ENCODE results near the gene KCNMA1.

The KCNMA1 gene

DNA sequence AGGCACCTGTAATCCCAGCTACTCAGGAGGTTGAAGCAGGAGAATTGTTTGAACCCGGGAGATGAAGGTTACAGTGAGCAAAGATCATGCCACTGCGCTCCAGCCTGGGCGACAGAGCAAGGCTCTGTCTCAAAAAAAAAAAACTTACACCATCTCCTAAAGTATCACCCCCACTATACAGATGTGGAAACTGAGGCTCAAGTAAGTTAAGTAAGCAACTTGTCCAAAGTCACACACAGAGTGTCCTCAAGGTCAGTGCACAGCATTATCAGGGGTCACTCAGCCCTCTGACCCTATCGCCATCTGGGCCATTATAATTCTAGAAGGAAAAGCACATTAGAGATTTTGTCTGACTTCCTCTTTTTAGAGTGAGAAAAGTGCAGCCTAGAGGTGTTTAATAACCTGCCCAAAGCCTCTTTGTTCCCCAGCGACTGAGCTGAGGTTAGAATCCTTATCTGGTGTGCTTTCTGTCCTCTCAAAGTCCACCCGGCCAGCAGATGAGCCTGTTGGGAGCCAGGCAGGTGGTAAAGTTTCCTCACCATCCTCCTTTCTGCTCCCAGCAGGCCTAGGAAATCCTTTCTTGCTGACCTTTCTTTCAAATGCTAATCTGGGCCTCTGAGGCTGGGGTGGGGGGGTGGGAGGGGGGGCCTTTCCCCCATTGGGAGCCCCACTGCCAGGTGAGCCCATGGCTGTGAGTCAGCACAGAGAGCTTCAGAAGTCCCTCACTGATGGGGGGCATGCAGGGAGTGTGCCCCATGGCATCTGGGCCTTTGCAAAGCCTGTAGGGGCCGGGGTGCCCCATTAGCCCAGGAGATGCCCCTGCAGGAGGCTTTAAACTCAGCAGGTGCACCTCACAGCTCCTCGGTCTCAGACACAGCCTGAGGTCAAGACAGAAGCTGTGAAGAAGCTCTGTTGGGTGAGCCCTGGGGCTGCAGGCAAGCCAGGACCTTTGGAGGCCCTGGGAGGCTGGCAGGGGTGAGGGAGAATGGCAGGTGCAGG lies 12.0 kb upstream of the KCNMA1 start:
- no peaks in the 10 kb centered on the region for H3K27me3 ChIP-seq (ENCODE audit: insufficient read depth, low read depth)
- TF ChIP-seq, protein P1, sequence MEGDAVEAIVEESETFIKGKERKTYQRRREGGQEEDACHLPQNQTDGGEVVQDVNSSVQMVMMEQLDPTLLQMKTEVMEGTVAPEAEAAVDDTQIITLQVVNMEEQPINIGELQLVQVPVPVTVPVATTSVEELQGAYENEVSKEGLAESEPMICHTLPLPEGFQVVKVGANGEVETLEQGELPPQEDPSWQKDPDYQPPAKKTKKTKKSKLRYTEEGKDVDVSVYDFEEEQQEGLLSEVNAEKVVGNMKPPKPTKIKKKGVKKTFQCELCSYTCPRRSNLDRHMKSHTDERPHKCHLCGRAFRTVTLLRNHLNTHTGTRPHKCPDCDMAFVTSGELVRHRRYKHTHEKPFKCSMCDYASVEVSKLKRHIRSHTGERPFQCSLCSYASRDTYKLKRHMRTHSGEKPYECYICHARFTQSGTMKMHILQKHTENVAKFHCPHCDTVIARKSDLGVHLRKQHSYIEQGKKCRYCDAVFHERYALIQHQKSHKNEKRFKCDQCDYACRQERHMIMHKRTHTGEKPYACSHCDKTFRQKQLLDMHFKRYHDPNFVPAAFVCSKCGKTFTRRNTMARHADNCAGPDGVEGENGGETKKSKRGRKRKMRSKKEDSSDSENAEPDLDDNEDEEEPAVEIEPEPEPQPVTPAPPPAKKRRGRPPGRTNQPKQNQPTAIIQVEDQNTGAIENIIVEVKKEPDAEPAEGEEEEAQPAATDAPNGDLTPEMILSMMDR (conservative IDR thresholded peaks at IDR 0.05; ENCODE audit: low read depth, low read length) = no peak
- H3K4me1 ChIP-seq (ENCODE audit: low read depth, poor library complexity, severe bottlenecking) = peaks cover 10% of the 10 kb centered on the region
- H4K20me1 ChIP-seq (ENCODE audit: insufficient read depth) = no peaks in the 10 kb centered on the region
- no peak overlapping the region for H3K4me2 ChIP-seq
- H3K4me3 ChIP-seq (IDR thresholded peaks at IDR 0.05; ENCODE audit: insufficient read depth, low read depth, low read length) = no peak overlapping the region
- H2AFZ ChIP-seq (ENCODE audit: low read depth) = no peak overlapping the region
- no peaks in the 10 kb centered on the region for H3K79me2 ChIP-seq (ENCODE audit: insufficient read depth, low read depth)
- H3K36me3 ChIP-seq (ENCODE audit: insufficient read depth) = no peaks in the 10 kb centered on the region
- H3K9ac ChIP-seq = no peak overlapping the region
- no peak overlapping the region for H3K27ac ChIP-seq

DNA sequence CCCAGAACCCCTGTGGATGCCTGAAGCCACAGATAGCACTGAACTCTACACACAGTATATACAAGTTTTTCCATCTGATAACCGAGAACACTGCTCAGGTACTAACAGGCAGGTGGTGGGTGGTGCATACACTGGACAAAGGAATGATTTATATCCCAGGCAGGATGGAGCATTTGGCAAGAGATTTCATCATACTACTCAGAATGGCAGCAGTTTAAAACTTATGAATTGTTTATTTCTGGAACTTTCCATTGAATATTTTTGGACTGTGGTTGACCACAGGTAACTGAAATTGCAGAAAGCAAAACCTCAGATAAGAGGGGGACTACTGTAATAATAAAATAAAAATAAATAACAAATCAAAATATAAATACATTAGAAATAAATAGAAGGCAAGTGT lies 10.9 kb upstream of the KCNMA1 start:
- Histone ChIP-seq H3K4me3 (IDR thresholded peaks at IDR 0.05; ENCODE audit: insufficient read depth, low read depth, low read length) (no peak overlapping the region), H3K9ac (no peak overlapping the region), H3K27me3 (ENCODE audit: insufficient read depth, low read depth) (no peaks in the 10 kb centered on the region), H3K27ac (no peak overlapping the region), H4K20me1 (ENCODE audit: insufficient read depth) (no peaks in the 10 kb centered on the region), H3K36me3 (ENCODE audit: insufficient read depth) (no peaks in the 10 kb centered on the region), H3K4me2 (no peak overlapping the region), H3K4me1 (ENCODE audit: low read depth, poor library complexity, severe bottlenecking) (peaks cover 10% of the 10 kb centered on the region), H3K79me2 (ENCODE audit: insufficient read depth, low read depth) (no peaks in the 10 kb centered on the region), H2AFZ (ENCODE audit: low read depth) (no peak overlapping the region)
- TF ChIP-seq, protein P1 (conservative IDR thresholded peaks at IDR 0.05; ENCODE audit: low read depth, low read length) = no peak

DNA sequence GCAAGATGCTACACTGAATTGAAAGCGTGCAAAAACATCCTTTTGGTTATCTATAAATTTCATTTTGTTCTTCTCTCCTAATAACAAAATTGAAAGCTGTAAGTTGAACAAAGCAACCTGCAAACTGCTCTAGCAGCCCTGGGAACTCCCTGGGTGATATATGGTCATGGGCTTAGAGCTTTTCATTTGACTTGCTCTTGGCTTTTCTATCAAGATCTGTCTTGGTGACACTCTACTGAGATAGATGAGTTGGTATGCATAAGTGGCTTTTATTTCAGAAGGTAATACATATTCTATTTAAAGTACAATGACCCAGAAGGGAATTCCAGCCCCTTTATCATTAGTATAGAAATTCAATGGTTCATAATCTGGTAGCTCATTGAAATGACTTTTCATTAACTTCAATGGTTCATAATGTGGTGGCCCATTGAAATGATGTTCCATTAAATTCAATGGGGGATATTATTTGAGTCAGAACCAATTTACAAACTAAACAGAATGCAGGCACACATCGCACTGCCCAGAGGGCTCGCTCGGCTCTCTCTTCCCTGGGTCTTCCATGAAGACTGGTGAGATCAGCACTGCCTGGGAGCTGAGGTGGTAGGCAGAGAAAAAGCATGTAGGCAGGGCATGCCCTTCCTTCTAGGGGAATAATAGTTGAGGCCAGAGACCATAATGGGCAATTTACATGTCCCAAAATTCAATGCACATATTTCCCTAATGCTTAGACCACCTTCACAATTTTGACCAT lies 10.1 kb upstream of the KCNMA1 start:
- H3K4me2 ChIP-seq = no peak overlapping the region
- H3K9ac ChIP-seq = no peak overlapping the region
- no peak overlapping the region for H3K27ac ChIP-seq
- H3K27me3 ChIP-seq (ENCODE audit: insufficient read depth, low read depth) = no peaks in the 10 kb centered on the region
- no peak overlapping the region for H2AFZ ChIP-seq (ENCODE audit: low read depth)
- H4K20me1 ChIP-seq (ENCODE audit: insufficient read depth) = no peaks in the 10 kb centered on the region
- H3K4me3 ChIP-seq (IDR thresholded peaks at IDR 0.05; ENCODE audit: insufficient read depth, low read depth, low read length) = no peak overlapping the region
- peaks cover 10% of the 10 kb centered on the region for H3K4me1 ChIP-seq (ENCODE audit: low read depth, poor library complexity, severe bottlenecking)
- TF ChIP-seq, protein P1 (conservative IDR thresholded peaks at IDR 0.05; ENCODE audit: low read depth, low read length) = no peak
- H3K36me3 ChIP-seq (ENCODE audit: insufficient read depth) = no peaks in the 10 kb centered on the region
- no peaks in the 10 kb centered on the region for H3K79me2 ChIP-seq (ENCODE audit: insufficient read depth, low read depth)

DNA sequence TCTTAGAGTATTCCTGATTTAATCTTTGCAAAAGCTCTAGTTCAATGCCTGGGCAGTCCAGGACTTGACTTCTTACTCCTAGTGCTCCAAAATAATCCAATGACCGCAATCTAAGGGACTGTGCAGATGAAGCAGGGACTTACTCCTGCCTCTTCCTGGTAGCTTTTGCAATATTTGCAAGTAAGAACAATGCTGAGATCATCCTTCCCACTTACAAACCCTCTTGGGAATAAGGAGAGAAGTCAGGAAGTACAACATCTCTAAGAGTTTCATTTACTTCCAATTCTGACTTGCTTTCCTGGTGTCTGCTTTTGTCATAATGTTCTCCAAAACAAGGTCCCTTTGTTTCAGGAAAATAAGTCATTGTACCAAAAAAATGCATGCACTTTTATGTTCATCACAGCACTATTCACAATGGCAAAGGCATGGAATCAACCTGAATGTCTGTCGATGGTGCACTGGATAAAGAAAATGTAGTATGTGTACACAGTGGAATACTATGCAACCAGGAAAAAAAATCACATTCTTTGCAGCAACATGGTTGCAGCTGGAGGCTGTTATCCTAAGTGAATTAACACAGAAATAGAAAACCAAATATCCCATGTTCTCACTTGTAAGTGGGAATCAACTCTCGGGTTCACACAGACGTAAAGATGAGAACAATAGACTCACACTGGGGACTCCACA lies 7.1 kb upstream of the KCNMA1 start:
- H2AFZ ChIP-seq (ENCODE audit: low read depth) = no peak overlapping the region
- H3K4me3 ChIP-seq (IDR thresholded peaks at IDR 0.05; ENCODE audit: insufficient read depth, low read depth, low read length) = no peak overlapping the region
- H3K27me3 ChIP-seq (ENCODE audit: insufficient read depth, low read depth) = no peaks in the 10 kb centered on the region
- no peak overlapping the region for H3K27ac ChIP-seq
- no peak overlapping the region for H3K4me2 ChIP-seq
- no peaks in the 10 kb centered on the region for H3K36me3 ChIP-seq (ENCODE audit: insufficient read depth)
- peaks cover 15% of the 10 kb centered on the region for H3K4me1 ChIP-seq (ENCODE audit: low read depth, poor library complexity, severe bottlenecking)
- H3K79me2 ChIP-seq (ENCODE audit: insufficient read depth, low read depth) = no peaks in the 10 kb centered on the region
- no peak overlapping the region for H3K9ac ChIP-seq
- no peaks in the 10 kb centered on the region for H4K20me1 ChIP-seq (ENCODE audit: insufficient read depth)
- TF ChIP-seq, protein P1 (conservative IDR thresholded peaks at IDR 0.05; ENCODE audit: low read depth, low read length) = no peak

Measured in KMS-11 (cell line).